HG02571 (cell line): Measurements from ENCODE around the gene ZSWIM1.
"Not testable (repeated sequence)": the region's sequence is repeated elsewhere in the genome, so short reads cannot be mapped to it uniquely, and the experiment has no call there.

Experiments used
- ATAC-seq: cut with Tn5 transposase; IDR thresholded peaks from one replicate; pipeline ENCODE4 v1.9.1; 2021; ENCODE audit warnings: mild to moderate bottlenecking, moderate library complexity; ENCODE audit not compliant: unreplicated experiment

ZSWIM1 gene

GRCh38 chr20:45887346-45887715 is 6.3 kb downstream of the ZSWIM1 start, which contains the start of gene SPATA25:
Gene SPATA25 (minus strand): TSS chr20:45887622. CDS start chr20:45887590, 32 bp downstream.
- ATAC-seq, result no peak

- ATAC-seq, result no peak
These were observed 7.7 kb downstream of the ZSWIM1 start for GRCh38 chr20:45888681-45889080.

GRCh38 chr20:45890077-45890984 is 9.3 kb downstream of the ZSWIM1 start:
- no peak for ATAC-seq

GRCh38 chr20:45890985-45891983 is 10.3 kb downstream of the ZSWIM1 start, which contains the start of the genes CTSA and NEURL2:
Gene CTSA (plus strand): TSS chr20:45891335. CDS start chr20:45891569, 234 bp downstream.
Gene NEURL2 (minus strand): TSS chr20:45891208. CDS start chr20:45890991, 217 bp downstream.
- ATAC-seq, result peak; percentile 73

GRCh38 chr20:45892049-45892825 is 11.2 kb downstream of the ZSWIM1 start:
- no peak for ATAC-seq

GRCh38 chr20:45892828-45893500 is 11.9 kb downstream of the ZSWIM1 start:
- no peak for ATAC-seq

GRCh38 chr20:45893831-45894230 is 12.8 kb downstream of the ZSWIM1 start:
- ATAC-seq, result no peak

GRCh38 chr20:45894797-45895196 is 13.8 kb downstream of the ZSWIM1 start:
- ATAC-seq, result no peak

GRCh38 chr20:45896641-45897161 is 15.7 kb downstream of the ZSWIM1 start:
- no peak for ATAC-seq

- ATAC-seq, result no peak
These were observed 16.3 kb downstream of the ZSWIM1 start for GRCh38 chr20:45897289-45897688.

- no peak for ATAC-seq
These were observed 16.7 kb downstream of the ZSWIM1 start for GRCh38 chr20:45897692-45898091.

GRCh38 chr20:45898285-45898684 is 17.3 kb downstream of the ZSWIM1 start:
- ATAC-seq, result no peak

- no peak for ATAC-seq
These were observed 18.2 kb downstream of the ZSWIM1 start for GRCh38 chr20:45899046-45899835.

GRCh38 chr20:45901332-45901731 is 20.3 kb downstream of the ZSWIM1 start:
- ATAC-seq, result not testable (repeated sequence)

GRCh38 chr20:45902199-45902701 is 21.2 kb downstream of the ZSWIM1 start:
- ATAC-seq, result no peak

- no peak for ATAC-seq
These were observed 23.8 kb downstream of the ZSWIM1 start for GRCh38 chr20:45904583-45905504.

- ATAC-seq, result no peak
These were observed 24.6 kb downstream of the ZSWIM1 start for GRCh38 chr20:45905505-45906079.
